ENCODE measurements around the gene SRF. TPM values are rescaled to one million over a fixed set of nuclear protein-coding genes. Genes with fewer than 3 reads are reported as not detected.

The SRF gene
- total RNA-seq, 1 experiment from 2014 or later = 33.2 TPM

DNA sequence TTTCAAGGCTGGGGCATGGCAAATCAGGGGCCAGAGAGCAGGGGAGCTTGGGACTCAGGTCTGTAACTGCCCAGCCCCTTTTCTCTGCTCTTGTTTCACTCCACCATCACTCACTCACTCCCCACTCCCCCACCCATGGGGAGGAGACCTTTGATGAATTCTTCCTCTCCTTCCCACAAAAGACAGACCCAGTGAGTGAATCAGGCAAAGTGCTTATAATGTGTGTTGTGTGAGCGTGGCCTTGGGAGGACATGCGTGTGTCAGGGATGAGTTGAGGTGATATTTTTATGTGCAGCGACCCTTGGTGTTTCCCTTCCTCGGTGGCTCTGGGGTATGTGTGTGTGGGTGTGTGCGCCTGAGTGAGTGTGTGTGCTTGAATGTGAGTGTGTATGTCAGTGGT, 9.9 kb downstream of the SRF start:
- intact Hi-C loops (cut with micrococcal nuclease; ENCODE audit: unreplicated experiment) = no loop called here
- BruUV-seq (replicated peaks) = no TSS peak
- DNase-seq (ENCODE audit: low spot score) = peak; percentile 9
- Histone ChIP-seq H3K27me3 (replicated peaks; ENCODE audit: insufficient read depth, low read depth, low read length, poor library complexity) (no peaks in the 10 kb centered on the region), H3K4me3 (ENCODE audit: low read depth, low read length, poor library complexity, severe bottlenecking) (no peak overlapping the region), H3K4me1 (ENCODE audit: insufficient read depth, low read length, poor library complexity, severe bottlenecking) (peaks cover 11% of the 10 kb centered on the region), H3K36me3 (ENCODE audit: insufficient read depth, low read length, poor library complexity, severe bottlenecking) (peaks cover 40% of the 10 kb centered on the region), H3K27ac (ENCODE audit: low read depth, low read length, poor library complexity, severe bottlenecking) (peak overlapping the region; percentile 70), H3K9me3 (ENCODE audit: low read depth, low read length, poor library complexity, severe bottlenecking) (no peaks in the 10 kb centered on the region)
- ChIA-PET POLR2A (ENCODE audit: low non-redundant PET) (no interaction called here), CTCF (no interaction called here)
- TF ChIP-seq CTCF (conservative IDR thresholded peaks at IDR 0.05; ENCODE audit: low read depth, low read length) (no peak), EZH2 (IDR thresholded peaks at IDR 0.05; ENCODE audit: borderline replicate concordance, low read depth, low read length, poor library complexity, severe bottlenecking) (no peak)

- H3K36me3 ChIP-seq (ENCODE audit: insufficient read depth, low read length, poor library complexity, severe bottlenecking) = peaks cover 35% of the 10 kb centered on the region
- no TSS peak for BruUV-seq (replicated peaks)
These were observed 10.5 kb downstream of the SRF start for GRCh38 chr6:43181621-43181941.

GRCh38 chr6:43181942-43182860, 11.1 kb downstream of the SRF start, which contains the start of gene CUL9:
Gene CUL9 (plus strand): TSS chr6:43182196. CDS start chr6:43184311, 2,115 bp downstream.
- Histone ChIP-seq H3K4me1 (ENCODE audit: insufficient read depth, low read length, poor library complexity, severe bottlenecking) (peaks cover 11% of the 10 kb centered on the region), H3K36me3 (ENCODE audit: insufficient read depth, low read length, poor library complexity, severe bottlenecking) (peaks cover 29% of the 10 kb centered on the region), H3K27me3 (replicated peaks; ENCODE audit: insufficient read depth, low read depth, low read length, poor library complexity) (no peaks in the 10 kb centered on the region), H3K27ac (ENCODE audit: low read depth, low read length, poor library complexity, severe bottlenecking) (peak within 1 kb of the TSS; percentile 70), H3K9me3 (ENCODE audit: low read depth, low read length, poor library complexity, severe bottlenecking) (no peaks in the 10 kb centered on the region), H3K4me3 (ENCODE audit: low read depth, low read length, poor library complexity, severe bottlenecking) (peak within 1 kb of the TSS; percentile 89)
- BruUV-seq (replicated peaks) = no TSS peak
- TF ChIP-seq EZH2 (IDR thresholded peaks at IDR 0.05; ENCODE audit: borderline replicate concordance, low read depth, low read length, poor library complexity, severe bottlenecking) = no peak
- TF ChIP-seq CTCF (conservative IDR thresholded peaks at IDR 0.05; ENCODE audit: low read depth, low read length) = no peak
- CTCF ChIA-PET = interaction anchor here (0.5 kb wide), 1 partner anchor 48 kb away, joined by 4 read pairs; no protein-coding TSS in a partner anchor
- POLR2A ChIA-PET (ENCODE audit: low non-redundant PET) = no interaction called here
- peak; percentile 73 for DNase-seq (ENCODE audit: low spot score)
- intact Hi-C loops (cut with micrococcal nuclease; ENCODE audit: unreplicated experiment) = no loop called here

More at GRCh38 chr6:43181621-43181941, 10.5 kb downstream of the SRF start:
- H3K4me3 ChIP-seq (ENCODE audit: low read depth, low read length, poor library complexity, severe bottlenecking) = peak overlapping the region; percentile 89
- POLR2A ChIA-PET (ENCODE audit: low non-redundant PET) = no interaction called here
- peaks cover 11% of the 10 kb centered on the region for H3K4me1 ChIP-seq (ENCODE audit: insufficient read depth, low read length, poor library complexity, severe bottlenecking)
- CTCF ChIA-PET = no interaction called here
- H3K9me3 ChIP-seq (ENCODE audit: low read depth, low read length, poor library complexity, severe bottlenecking) = no peaks in the 10 kb centered on the region
- peak overlapping the region; percentile 70 for H3K27ac ChIP-seq (ENCODE audit: low read depth, low read length, poor library complexity, severe bottlenecking)
- TF ChIP-seq CTCF (conservative IDR thresholded peaks at IDR 0.05; ENCODE audit: low read depth, low read length) = no peak
- TF ChIP-seq EZH2 (IDR thresholded peaks at IDR 0.05; ENCODE audit: borderline replicate concordance, low read depth, low read length, poor library complexity, severe bottlenecking) = no peak
- H3K27me3 ChIP-seq (replicated peaks; ENCODE audit: insufficient read depth, low read depth, low read length, poor library complexity) = no peaks in the 10 kb centered on the region
- intact Hi-C loops (cut with micrococcal nuclease; ENCODE audit: unreplicated experiment) = no loop called here
- no peak for DNase-seq (ENCODE audit: low spot score)

All from A673 (cell line).